ENCODE data around the gene PPP1R3E. TPM values are rescaled to one million over a fixed set of nuclear protein-coding genes. Genes with fewer than 3 reads are reported as not detected.

The PPP1R3E gene
- total and polyA plus RNA-seq, 12 donors = 2.3 to 20.6 (median 6.6) TPM

DNA sequence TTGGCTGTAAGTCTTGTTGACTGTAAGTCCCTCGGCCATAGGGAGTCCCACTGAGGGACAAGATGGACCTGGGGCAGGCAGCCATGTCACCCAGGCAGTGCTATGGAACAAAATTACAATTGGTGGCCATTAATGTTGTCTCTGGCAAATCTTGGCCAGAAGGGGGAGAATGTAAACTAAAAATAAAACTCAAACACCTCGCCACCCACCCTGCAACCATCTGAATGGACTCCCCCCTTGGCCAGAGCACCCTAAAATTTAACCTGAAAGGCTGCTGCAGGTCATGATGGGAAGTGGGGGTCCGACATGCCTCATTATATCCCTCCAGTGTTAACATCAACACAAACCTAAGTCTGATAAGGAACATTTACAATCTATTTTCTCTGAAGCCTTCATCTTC lies 41.8 kb upstream of the PPP1R3E start:
- intact Hi-C loops (cut with DNase I) = no loop called here
- no peaks in the 10 kb centered on the region for H3K36me3 ChIP-seq
- DNase-seq (no peak), ATAC-seq (no peak)
- H3K9me3 ChIP-seq = peaks cover 0 to 10% (median 0%) of the 10 kb centered on the region in 11 donors
- TF ChIP-seq, protein P1, sequence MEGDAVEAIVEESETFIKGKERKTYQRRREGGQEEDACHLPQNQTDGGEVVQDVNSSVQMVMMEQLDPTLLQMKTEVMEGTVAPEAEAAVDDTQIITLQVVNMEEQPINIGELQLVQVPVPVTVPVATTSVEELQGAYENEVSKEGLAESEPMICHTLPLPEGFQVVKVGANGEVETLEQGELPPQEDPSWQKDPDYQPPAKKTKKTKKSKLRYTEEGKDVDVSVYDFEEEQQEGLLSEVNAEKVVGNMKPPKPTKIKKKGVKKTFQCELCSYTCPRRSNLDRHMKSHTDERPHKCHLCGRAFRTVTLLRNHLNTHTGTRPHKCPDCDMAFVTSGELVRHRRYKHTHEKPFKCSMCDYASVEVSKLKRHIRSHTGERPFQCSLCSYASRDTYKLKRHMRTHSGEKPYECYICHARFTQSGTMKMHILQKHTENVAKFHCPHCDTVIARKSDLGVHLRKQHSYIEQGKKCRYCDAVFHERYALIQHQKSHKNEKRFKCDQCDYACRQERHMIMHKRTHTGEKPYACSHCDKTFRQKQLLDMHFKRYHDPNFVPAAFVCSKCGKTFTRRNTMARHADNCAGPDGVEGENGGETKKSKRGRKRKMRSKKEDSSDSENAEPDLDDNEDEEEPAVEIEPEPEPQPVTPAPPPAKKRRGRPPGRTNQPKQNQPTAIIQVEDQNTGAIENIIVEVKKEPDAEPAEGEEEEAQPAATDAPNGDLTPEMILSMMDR (IDR thresholded peaks at IDR 0.05) = no peak
- H3K27me3 ChIP-seq = no peaks in the 10 kb centered on the region
- H3K27ac ChIP-seq = no peak overlapping the region
- no peaks in the 10 kb centered on the region for H3K4me1 ChIP-seq
- WGBS, 2 donors = 63 to 69% methylated on average over 3 of the region's 3 CpGs
- H3K4me3 ChIP-seq = no peak overlapping the region

DNA sequence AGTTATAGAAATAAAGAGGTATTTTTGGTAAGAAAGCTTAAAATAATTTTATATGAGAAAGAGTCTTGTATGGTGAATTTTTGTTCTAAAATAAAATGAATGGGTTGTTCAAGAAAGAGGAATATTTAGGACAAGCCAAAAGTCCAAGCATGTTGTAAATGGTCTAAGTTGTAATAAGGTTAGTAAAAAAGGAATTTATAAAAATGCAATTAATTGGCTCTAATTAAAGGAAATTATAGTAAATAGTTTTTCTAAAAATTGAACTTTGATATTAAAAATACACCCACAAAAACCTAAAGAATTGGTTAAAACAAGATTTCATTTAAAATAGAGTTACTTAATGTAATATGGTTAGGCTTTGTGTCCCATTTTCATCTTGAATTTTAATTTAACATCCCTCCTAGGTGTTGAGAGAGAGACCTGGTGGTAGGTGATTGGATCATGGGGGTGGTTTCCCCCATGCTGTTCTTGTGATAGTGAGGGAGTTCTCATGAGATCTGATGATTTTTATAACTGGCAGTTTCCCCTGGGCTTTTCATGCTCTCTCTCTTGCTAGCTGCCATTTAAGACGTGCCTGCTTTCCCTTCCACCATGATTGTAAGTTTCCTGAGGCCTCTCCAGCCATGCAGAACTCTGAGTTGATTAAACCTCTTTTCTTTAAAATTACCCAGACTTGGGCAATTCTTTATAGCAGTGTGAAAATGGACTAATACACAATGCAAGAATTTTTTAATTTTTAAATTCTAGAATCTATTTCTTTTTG lies 37.0 kb upstream of the PPP1R3E start:
- DNase-seq (no peak), ATAC-seq (no peak)
- 82 to 83% methylated on average over 1 of the region's 1 CpG for WGBS, 2 donors
- TF ChIP-seq, protein P1 (IDR thresholded peaks at IDR 0.05) = no peak
- no peaks in the 10 kb centered on the region for H3K27me3 ChIP-seq
- H3K4me3 ChIP-seq = no peak overlapping the region
- intact Hi-C loops (cut with DNase I) = loop anchor here in 2 of 10 donors (5.0 to 10.0 kb wide), 2 partner anchors 33 to 75 kb away; partner anchors contain the start of gene IL25 (in 1 of the 2)
- peaks cover 0 to 12% (median 0%) of the 10 kb centered on the region in 11 donors for H3K9me3 ChIP-seq
- H3K36me3 ChIP-seq = no peaks in the 10 kb centered on the region
- H3K27ac ChIP-seq = no peak overlapping the region
- no peaks in the 10 kb centered on the region for H3K4me1 ChIP-seq

DNA sequence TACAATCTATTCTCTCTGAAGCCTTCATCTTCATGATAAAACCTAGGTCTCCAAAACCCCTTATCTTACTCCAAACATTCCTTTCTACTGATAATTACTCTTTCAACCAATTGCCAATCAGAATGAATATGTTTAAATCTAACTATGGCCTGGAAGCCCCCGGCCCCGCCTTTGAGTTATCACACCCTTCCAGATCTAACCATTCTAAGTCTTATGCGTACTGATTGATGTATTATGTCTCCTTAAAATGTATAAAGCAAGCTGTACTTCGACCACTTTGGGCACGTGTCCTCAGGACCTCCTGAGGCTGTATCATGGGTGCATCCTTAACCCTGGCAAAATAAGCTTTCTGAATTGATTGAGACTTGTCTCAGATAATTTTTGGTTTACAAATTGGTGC lies 33.0 kb upstream of the PPP1R3E start:
- TF ChIP-seq, protein P1 (IDR thresholded peaks at IDR 0.05) = no peak
- intact Hi-C loops (cut with DNase I) = loop anchor here in 2 of 10 donors (5.0 to 10.0 kb wide), 2 partner anchors 37 to 71 kb away; partner anchors contain the start of gene IL25 (in 1 of the 2)
- no peak overlapping the region for H3K4me3 ChIP-seq
- no peak overlapping the region for H3K27ac ChIP-seq
- peaks cover 0 to 8% (median 0%) of the 10 kb centered on the region in 7 donors for H3K27me3 ChIP-seq
- DNase-seq (no peak), ATAC-seq (no peak)
- no peaks in the 10 kb centered on the region for H3K36me3 ChIP-seq
- peaks cover 0 to 12% (median 0%) of the 10 kb centered on the region in 11 donors for H3K9me3 ChIP-seq
- 86 to 93% methylated on average over 5 of the region's 5 CpGs for WGBS, 2 donors
- no peaks in the 10 kb centered on the region for H3K4me1 ChIP-seq

DNA sequence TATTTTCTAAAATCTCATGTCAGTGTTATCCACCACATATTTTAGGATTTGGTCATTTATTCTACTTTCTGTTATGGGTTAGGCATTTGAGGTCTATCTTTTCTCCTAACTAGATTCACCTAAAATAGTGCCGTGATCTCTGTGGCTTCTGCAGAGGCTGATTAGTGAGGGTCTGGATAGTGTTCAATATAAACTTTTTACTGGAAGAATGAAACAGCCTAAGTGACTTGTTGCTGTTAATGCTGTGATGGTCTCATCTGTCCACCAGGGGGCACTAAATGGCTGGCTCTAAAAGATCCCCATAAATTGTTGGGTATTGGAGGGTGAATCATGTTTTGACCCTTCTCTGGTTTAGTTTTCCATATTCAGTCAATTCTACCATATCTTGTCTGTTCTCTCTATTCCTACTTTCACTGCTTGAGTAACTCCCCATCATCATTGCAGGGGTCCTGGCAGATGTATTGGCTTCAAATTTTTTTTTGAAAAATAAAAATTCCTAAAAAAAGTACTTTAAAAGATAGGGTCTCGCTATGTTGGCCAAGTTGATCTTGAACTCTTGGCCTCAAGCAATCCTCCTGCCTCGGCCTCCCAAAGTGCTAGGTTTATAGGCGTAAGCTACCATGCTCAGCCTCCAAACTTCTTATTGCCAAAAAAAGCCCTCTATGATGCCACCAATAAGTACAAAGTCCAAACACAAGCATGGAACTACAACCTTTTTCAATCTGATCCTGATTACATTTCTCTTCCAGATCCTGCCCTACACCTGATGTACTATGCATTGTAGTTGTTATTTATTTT lies 25.5 kb upstream of the PPP1R3E start:
- Histone ChIP-seq H3K27me3 (peaks cover 0 to 1% (median 0%) of the 10 kb centered on the region in 7 donors), H3K27ac (no peak overlapping the region), H3K36me3 (peaks cover 0 to 35% (median 22%) of the 10 kb centered on the region in 9 donors), H3K4me1 (peaks cover 0 to 10% (median 6%) of the 10 kb centered on the region in 9 donors), H3K4me3 (no peak overlapping the region), H3K9me3 (no peaks in the 10 kb centered on the region)
- TF ChIP-seq, protein P1 (IDR thresholded peaks at IDR 0.05) = peak; percentile 80 to 94 (median 88)
- DNase-seq (peak in 1 of 2 donors; percentile 73), ATAC-seq (peak in 7 of 8 donors; percentile 55 to 78 (median 68))
- 41 to 45% methylated on average over 4 of the region's 4 CpGs for WGBS, 2 donors
- intact Hi-C loops (cut with DNase I) = loop anchor here (1.0 to 10.0 kb wide), 12 partner anchors 39 to 237 kb away; partner anchors contain the start of genes CMTM5 (in 3 of the 10), NGDN (in 3 of the 10), AP1G2 (in 2 of the 10) and THTPA (in 2 of the 10)

Measured in heart right ventricle (tissue), 16 donors.